Measurements from ENCODE around the gene KCNJ15. TPM values are rescaled to one million over a fixed set of nuclear protein-coding genes. Genes with fewer than 3 reads are reported as not detected.

KCNJ15 gene
- total RNA-seq, 1 experiment from 2014 or later, result 0.13 TPM

DNA sequence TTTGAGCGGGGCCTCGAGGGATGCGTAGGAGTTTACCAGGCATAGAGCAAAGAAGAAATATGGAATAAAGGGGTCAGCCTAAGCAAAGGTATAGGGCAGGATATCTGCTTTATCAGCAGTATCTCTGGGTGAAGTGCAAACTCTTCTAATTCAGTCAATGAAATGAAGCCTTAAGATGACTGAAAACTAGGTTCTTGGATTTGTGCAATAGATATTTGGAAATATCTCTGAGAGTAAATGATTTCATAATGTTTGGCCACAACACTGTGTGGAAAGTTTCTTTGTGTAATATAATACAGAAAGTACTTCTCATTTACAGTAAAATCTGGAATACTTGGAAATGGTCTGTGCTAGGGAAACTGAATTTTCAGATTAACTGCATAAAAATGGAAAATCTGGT is 26.1 kb downstream of the KCNJ15 start:
- CTCF ChIA-PET, result no interaction called here

DNA sequence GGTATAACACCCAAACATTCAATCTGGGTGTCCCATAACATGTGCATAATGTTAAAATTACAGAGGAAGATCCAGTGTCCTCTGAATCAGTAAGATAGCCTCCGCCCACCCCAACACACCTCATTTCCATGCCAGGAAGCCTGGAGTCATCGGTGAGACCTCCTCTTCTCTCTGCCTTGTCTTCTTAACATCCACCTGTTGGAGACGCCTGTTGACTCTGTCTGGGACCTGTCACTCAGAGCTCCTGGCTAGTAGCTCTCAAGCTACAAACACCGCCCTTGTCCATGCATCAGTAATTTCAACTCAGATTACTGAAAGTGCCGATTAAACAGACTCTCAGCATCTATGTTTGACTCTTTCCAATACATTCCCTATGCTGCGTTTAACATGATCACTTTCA is 27.4 kb downstream of the KCNJ15 start:
- TF ChIP-seq TCF7L2 (IDR thresholded peaks at IDR 0.05; ENCODE audit: low read depth, low read length) (no peak), POLR2AphosphoS5 (IDR thresholded peaks at IDR 0.05; ENCODE audit: low read depth, low read length) (no peak), SIN3A (IDR thresholded peaks at IDR 0.05; ENCODE audit: borderline replicate concordance, insufficient read depth, low read depth, low read length) (no peak)
- TF ChIP-seq, protein P1, sequence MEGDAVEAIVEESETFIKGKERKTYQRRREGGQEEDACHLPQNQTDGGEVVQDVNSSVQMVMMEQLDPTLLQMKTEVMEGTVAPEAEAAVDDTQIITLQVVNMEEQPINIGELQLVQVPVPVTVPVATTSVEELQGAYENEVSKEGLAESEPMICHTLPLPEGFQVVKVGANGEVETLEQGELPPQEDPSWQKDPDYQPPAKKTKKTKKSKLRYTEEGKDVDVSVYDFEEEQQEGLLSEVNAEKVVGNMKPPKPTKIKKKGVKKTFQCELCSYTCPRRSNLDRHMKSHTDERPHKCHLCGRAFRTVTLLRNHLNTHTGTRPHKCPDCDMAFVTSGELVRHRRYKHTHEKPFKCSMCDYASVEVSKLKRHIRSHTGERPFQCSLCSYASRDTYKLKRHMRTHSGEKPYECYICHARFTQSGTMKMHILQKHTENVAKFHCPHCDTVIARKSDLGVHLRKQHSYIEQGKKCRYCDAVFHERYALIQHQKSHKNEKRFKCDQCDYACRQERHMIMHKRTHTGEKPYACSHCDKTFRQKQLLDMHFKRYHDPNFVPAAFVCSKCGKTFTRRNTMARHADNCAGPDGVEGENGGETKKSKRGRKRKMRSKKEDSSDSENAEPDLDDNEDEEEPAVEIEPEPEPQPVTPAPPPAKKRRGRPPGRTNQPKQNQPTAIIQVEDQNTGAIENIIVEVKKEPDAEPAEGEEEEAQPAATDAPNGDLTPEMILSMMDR (IDR thresholded peaks at IDR 0.05), result no peak
- TF ChIP-seq, protein P2, sequence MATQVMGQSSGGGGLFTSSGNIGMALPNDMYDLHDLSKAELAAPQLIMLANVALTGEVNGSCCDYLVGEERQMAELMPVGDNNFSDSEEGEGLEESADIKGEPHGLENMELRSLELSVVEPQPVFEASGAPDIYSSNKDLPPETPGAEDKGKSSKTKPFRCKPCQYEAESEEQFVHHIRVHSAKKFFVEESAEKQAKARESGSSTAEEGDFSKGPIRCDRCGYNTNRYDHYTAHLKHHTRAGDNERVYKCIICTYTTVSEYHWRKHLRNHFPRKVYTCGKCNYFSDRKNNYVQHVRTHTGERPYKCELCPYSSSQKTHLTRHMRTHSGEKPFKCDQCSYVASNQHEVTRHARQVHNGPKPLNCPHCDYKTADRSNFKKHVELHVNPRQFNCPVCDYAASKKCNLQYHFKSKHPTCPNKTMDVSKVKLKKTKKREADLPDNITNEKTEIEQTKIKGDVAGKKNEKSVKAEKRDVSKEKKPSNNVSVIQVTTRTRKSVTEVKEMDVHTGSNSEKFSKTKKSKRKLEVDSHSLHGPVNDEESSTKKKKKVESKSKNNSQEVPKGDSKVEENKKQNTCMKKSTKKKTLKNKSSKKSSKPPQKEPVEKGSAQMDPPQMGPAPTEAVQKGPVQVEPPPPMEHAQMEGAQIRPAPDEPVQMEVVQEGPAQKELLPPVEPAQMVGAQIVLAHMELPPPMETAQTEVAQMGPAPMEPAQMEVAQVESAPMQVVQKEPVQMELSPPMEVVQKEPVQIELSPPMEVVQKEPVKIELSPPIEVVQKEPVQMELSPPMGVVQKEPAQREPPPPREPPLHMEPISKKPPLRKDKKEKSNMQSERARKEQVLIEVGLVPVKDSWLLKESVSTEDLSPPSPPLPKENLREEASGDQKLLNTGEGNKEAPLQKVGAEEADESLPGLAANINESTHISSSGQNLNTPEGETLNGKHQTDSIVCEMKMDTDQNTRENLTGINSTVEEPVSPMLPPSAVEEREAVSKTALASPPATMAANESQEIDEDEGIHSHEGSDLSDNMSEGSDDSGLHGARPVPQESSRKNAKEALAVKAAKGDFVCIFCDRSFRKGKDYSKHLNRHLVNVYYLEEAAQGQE (IDR thresholded peaks at IDR 0.05; ENCODE audit: insufficient read depth in 1 of 2, low read depth in 2 of 2, low read length in 1 of 2), result no peak
- H3K27ac ChIP-seq (ENCODE audit: low read length), result no peak overlapping the region
- no peak for DNase-seq (ENCODE audit: low read depth, low spot score)
- ATAC-seq, result no peak
- H3K27me3 ChIP-seq (ENCODE audit: control insufficient read depth, insufficient read depth, low read length), result 0 out of 2 replicates have a peak, but pooled peaks cover 4% of the 10 kb centered on the region
- BruUV-seq (replicated peaks), result no TSS peak
- no peaks in the 10 kb centered on the region for H3K4me1 ChIP-seq (ENCODE audit: control insufficient read depth, insufficient read depth, low read length)
- no peaks in the 10 kb centered on the region for H3K36me3 ChIP-seq (ENCODE audit: control insufficient read depth, insufficient read depth, low read length)
- no peaks in the 10 kb centered on the region for H3K9me3 ChIP-seq (ENCODE audit: control insufficient read depth, insufficient read depth, low read depth, low read length)
- in situ Hi-C loops (cut with HindIII; ENCODE audit: low pct_unique_long_range_greater_than_20kb, low sequenced_read_pairs) (no loop called here), intact Hi-C loops (cut with micrococcal nuclease; ENCODE audit: unreplicated experiment) (no loop called here)
- no peak overlapping the region for H3K4me3 ChIP-seq (ENCODE audit: low read depth in 2 of 2, low read length in 2 of 2)
- CTCF ChIA-PET, result no interaction called here
- POLR2A ChIA-PET, result no interaction called here

More for the DNA sequence above, 26.1 kb downstream of the KCNJ15 start:
- Histone ChIP-seq H3K36me3 (ENCODE audit: control insufficient read depth, insufficient read depth, low read length) (no peaks in the 10 kb centered on the region), H3K27me3 (ENCODE audit: control insufficient read depth, insufficient read depth, low read length) (0 out of 2 replicates have a peak, but pooled peaks cover 4% of the 10 kb centered on the region), H3K27ac (ENCODE audit: low read length) (no peak overlapping the region), H3K9me3 (ENCODE audit: control insufficient read depth, insufficient read depth, low read depth, low read length) (no peaks in the 10 kb centered on the region), H3K4me1 (ENCODE audit: control insufficient read depth, insufficient read depth, low read length) (no peaks in the 10 kb centered on the region), H3K4me3 (ENCODE audit: low read depth in 2 of 2, low read length in 2 of 2) (no peak overlapping the region)
- POLR2A ChIA-PET, result no interaction called here
- in situ Hi-C loops (cut with HindIII; ENCODE audit: low pct_unique_long_range_greater_than_20kb, low sequenced_read_pairs), result no loop called here
- no peak for DNase-seq (ENCODE audit: low read depth, low spot score)
- no peak for TF ChIP-seq POLR2AphosphoS5 (IDR thresholded peaks at IDR 0.05; ENCODE audit: low read depth, low read length)
- TF ChIP-seq, protein P2 (IDR thresholded peaks at IDR 0.05; ENCODE audit: insufficient read depth in 1 of 2, low read depth in 2 of 2, low read length in 1 of 2), result no peak
- TF ChIP-seq TCF7L2 (IDR thresholded peaks at IDR 0.05; ENCODE audit: low read depth, low read length), result no peak
- TF ChIP-seq, protein P1 (IDR thresholded peaks at IDR 0.05), result no peak
- TF ChIP-seq SIN3A (IDR thresholded peaks at IDR 0.05; ENCODE audit: borderline replicate concordance, insufficient read depth, low read depth, low read length), result no peak
- BruUV-seq (replicated peaks), result no TSS peak
- no peak for ATAC-seq
- intact Hi-C loops (cut with micrococcal nuclease; ENCODE audit: unreplicated experiment), result no loop called here
